ENCODE measurements around the gene ANO1.

- no peak for TF ChIP-seq CTCF (IDR thresholded peaks at IDR 0.05)
- TF ChIP-seq POLR2A (IDR thresholded peaks at IDR 0.05): no peak
Observed at GRCh38 chr11:70068345-70068744, 9.8 kb upstream of the ANO1 start.

Data from Peyer's patch (tissue), 4 donors.